ENCODE measurements around the gene VASH2.
"Not testable (repeated sequence)": the region's sequence is repeated elsewhere in the genome, so short reads cannot be mapped to it uniquely, and the experiment has no call there.

Gene VASH2

DNA sequence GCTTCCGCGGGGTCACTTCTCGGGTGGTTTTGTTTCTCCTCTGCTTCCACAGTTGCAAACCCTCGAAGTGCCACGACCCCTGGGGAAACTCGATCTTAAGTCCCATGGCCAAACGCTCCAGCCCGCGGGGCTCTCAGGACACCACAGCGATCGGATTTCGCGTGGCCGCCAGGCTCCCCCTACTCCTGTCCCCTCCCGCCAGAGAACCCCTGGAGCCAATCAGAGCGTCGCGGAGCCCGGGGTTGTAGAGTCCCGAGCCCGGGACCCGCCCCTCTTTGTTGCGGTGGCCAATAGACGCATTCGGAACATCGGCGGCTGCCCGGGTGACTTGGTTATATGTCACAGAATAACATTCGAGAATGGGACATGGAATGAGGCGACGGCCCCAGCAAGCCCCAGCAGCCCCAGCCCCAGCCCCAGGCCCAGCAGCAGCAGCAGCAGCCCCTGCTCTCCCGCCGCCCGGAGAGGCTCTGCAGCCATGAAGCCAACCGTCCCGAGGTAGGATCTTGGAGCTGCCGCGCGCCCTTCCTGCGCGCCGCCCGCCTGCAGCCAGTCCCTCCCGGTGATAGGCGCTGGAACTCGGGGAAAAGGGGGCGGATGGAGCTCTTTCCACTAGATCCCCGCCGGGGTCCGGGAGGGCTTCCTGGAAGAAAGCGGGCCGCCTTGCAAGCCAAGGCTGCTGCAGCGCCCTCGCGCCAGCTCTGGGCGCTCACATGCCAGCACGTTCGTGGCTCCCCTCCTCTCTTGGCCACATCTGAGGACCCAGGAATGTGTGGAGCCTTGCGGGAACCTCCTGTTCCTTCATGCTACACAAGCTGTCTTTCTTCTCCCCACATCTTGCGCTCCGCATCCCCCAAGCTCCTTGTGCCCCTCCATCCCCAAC lies at the start of gene VASH2:
VASH2 (plus strand) TSS at position 299 of the 883 bp plus-strand sequence. CDS start 1,002 bp downstream, outside the sequence.
- peak; percentile 48 to 59 (median 52) for DNase-seq (ENCODE audit: low read depth in 3 of 3)

- no peak for DNase-seq (ENCODE audit: low read depth in 3 of 3)
Measured at GRCh38 chr1:212901290-212901689, 49.1 kb upstream of the VASH2 start.

GRCh38 chr1:212902054-212902453 lies 48.3 kb upstream of the VASH2 start:
- DNase-seq (ENCODE audit: low read depth in 3 of 3), result no peak

- no peak for DNase-seq (ENCODE audit: low read depth in 3 of 3)
Measured at GRCh38 chr1:212903664-212904063, 46.7 kb upstream of the VASH2 start.

GRCh38 chr1:212908071-212908470 lies 42.3 kb upstream of the VASH2 start:
- not testable (repeated sequence) for DNase-seq (ENCODE audit: low read depth in 3 of 3)

DNA sequence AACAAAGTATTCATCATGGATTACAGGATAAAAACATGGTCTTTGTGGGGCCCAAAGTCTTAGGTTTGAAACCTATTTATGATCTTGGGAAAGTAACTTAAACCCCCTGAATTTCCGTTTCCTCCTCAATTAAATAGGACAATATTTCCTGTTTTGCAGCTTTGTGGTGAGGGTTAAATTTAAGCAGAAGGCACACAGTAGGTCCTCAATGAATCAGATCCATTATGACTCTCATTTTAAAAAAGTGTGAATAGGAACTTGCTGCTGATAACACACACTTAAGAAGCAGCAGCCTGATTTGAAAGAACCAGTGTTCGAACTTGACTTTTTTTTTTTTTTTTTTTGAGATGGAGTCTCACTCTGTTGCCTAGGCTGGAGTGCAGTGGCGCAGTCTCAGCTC lies 41.4 kb upstream of the VASH2 start:
- DNase-seq (ENCODE audit: low read depth in 3 of 3), result no peak

DNA sequence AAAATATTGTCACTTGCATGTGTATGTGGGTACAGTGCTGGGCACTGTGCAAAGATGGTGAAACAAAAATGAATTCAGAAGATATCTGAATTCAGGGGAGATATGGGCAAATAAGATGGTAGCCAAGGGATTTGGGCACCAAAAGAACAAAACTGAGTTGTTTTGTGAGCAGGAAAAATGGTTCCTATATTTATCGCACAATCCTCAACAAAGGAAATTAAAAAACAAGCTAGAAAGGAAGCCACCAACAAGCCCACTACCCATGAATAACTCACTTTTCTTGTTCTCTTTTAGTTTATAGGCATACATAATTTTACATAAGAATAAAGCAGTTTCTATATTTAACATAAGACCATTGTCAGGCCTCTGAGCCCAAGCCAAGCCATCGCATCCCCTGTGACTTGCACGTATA lies 40.7 kb upstream of the VASH2 start:
- DNase-seq (ENCODE audit: low read depth in 3 of 3), result no peak

DNA sequence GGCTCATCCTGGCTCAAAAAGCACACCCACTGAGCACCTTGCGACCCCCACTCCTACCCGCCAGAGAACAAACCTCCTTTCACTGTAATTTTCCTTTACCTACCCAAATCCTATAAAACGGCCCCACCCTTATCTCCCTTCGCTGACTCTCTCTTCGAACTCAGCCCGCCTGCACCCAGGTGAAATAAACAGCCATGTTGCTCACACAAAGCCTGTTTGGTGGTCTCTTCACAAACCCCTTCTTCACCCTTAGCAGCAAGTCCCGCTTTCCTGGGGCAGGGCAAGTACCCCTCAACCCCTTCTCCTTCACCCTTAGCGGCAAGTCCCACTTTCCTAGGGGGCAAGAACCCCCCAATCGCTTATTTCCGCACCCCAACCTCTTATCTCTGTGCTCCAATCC lies 40.1 kb upstream of the VASH2 start:
- DNase-seq (ENCODE audit: low read depth in 3 of 3), result not testable (repeated sequence)

DNA sequence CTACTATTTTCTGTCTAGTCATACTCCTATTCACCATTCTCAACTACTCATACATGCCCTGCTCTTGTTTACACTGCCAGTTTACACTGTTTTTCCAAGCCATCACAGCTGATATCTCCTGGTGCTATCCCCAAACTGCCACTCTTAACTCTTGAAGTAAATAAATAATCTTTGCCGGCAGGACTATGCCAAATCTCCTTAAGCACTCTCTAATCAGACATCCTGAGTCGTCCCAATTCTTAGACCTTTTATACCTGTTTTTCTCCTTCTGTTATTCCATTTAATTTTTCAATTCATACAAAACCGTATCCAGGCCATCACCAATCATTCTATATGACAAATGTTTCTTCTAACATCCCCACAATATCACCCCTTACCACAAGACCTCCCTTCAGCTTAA lies 36.7 kb upstream of the VASH2 start:
- DNase-seq (ENCODE audit: low read depth in 3 of 3), result not testable (repeated sequence)

GRCh38 chr1:212914110-212914509 lies 36.2 kb upstream of the VASH2 start:
- not testable (repeated sequence) for DNase-seq (ENCODE audit: low read depth in 3 of 3)

DNA sequence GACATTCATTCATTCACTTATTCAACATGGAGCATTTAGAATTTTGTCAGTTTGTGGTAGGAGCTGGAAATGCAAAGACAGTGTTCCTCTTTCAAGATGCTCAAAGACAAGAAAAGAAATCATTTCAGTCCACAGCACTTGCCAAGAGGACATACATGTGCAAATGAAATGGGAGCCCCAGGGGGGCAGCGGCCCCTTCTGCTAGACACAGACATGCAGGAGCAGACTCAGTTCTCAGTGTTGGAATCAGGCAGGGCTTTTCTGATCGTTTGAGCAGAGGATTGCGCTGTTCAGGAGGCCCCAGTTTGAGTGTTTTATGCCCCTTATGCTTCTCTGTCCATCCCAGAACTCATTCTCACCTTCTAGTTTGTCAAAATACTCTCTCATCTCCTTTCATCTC lies 35.6 kb upstream of the VASH2 start:
- no peak for DNase-seq (ENCODE audit: low read depth in 3 of 3)

GRCh38 chr1:212915245-212916091 lies 34.9 kb upstream of the VASH2 start:
- no peak for DNase-seq (ENCODE audit: low read depth in 3 of 3)

DNA sequence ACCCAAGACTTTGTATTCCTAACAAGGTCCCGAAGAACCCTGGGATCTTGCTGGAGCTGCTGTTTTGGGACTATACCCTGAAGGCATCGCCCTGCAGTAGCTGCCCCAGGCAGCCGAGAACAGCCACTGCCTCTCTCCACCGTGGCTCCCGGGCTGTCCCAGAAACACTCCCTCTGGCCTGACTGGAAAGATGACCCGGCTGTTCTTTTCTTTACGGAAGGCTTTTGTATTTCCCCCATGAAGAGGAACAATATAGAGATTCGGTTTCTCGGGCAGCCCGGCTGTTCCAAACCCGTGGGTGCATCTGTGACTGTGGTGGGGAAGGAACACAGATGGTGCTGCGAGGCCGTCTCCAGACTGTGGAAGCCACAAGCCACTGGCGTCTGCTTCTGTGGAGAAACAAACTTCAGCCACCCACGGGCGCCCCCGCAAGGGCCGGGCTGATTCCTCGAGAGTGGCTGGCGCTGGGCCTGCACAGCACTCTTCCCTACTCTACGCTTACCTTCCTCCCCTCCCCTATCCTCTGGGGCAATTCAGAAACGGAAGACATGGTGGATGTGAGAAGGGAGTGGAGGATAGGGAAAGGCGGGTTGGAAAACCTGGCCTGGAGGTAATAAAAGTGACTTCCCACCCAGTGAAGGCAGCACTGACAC lies 33.7 kb upstream of the VASH2 start:
- no peak for DNase-seq (ENCODE audit: low read depth in 3 of 3)

GRCh38 chr1:212917134-212917485 lies 33.2 kb upstream of the VASH2 start:
- DNase-seq (ENCODE audit: low read depth in 3 of 3), result no peak

- no peak for DNase-seq (ENCODE audit: low read depth in 3 of 3)
Measured at GRCh38 chr1:212917858-212918257, 32.5 kb upstream of the VASH2 start.

- DNase-seq (ENCODE audit: low read depth in 3 of 3), result no peak
Measured at GRCh38 chr1:212918824-212919223, 31.5 kb upstream of the VASH2 start.

GRCh38 chr1:212920246-212920645 lies 30.1 kb upstream of the VASH2 start:
- no peak for DNase-seq (ENCODE audit: low read depth in 3 of 3)

- no peak for DNase-seq (ENCODE audit: low read depth in 3 of 3)
Measured at GRCh38 chr1:212920896-212921295, 29.4 kb upstream of the VASH2 start.

- DNase-seq (ENCODE audit: low read depth in 3 of 3), result no peak
Measured at GRCh38 chr1:212922016-212922415, 28.3 kb upstream of the VASH2 start.

GRCh38 chr1:212926372-212926771 lies 24.0 kb upstream of the VASH2 start:
- no peak for DNase-seq (ENCODE audit: low read depth in 3 of 3)

DNA sequence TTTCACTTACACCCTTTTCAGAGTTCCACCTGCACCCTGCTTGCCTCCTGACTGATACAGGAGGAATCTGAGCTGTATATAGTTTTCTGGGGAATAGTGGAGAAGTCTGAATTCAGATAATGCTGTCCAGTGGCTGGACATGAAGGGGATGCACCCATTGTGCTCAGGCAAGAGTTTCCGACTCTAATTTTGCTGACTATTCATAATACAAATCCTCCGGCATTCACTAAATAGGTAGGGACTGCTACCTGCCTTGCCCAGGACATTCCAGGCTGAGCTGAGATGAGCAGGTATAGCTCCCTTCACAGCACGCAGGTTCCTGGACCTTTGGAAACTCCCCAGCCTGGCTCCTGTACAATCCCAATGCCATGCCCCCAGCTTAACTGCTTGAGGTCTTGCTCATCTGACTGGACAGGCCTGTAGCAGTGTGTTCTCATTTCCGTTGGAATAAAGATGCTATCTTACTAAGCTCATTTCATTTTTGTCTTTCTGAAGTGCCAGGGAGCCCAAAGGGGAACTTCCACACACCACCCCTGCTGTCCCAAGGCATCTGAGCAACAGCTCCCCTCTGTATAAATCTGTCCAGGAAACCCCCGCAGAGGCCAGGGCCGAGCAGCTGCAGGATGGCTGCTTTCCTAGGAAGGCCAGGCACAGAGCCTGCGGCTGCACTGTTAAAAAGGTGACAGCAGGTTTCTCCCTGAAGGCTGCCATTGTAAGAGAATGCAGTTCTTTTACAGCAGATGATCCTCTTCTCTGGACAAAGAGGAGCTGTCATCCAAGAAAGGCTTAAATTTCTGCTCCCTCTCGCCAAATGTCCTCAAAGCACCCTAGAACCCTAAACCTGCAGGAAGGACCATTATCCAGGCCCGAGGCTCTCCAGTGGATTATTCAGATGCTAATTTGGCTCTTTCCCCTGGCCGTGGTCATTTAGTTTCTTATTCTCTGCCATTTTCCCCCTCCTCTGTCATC lies 21.7 kb upstream of the VASH2 start:
- DNase-seq (ENCODE audit: low read depth in 3 of 3), result no peak
